ENCODE measurements around the gene ZSWIM3. TPM values are rescaled to one million over a fixed set of nuclear protein-coding genes. Genes with fewer than 3 reads are reported as not detected.

ZSWIM3 gene
- total and polyA plus RNA-seq, 2 of the 13 experiments (the other 11 are each of a cell fraction or from before 2014, with no cell fraction given): 5.2 to 5.8 TPM

DNA sequence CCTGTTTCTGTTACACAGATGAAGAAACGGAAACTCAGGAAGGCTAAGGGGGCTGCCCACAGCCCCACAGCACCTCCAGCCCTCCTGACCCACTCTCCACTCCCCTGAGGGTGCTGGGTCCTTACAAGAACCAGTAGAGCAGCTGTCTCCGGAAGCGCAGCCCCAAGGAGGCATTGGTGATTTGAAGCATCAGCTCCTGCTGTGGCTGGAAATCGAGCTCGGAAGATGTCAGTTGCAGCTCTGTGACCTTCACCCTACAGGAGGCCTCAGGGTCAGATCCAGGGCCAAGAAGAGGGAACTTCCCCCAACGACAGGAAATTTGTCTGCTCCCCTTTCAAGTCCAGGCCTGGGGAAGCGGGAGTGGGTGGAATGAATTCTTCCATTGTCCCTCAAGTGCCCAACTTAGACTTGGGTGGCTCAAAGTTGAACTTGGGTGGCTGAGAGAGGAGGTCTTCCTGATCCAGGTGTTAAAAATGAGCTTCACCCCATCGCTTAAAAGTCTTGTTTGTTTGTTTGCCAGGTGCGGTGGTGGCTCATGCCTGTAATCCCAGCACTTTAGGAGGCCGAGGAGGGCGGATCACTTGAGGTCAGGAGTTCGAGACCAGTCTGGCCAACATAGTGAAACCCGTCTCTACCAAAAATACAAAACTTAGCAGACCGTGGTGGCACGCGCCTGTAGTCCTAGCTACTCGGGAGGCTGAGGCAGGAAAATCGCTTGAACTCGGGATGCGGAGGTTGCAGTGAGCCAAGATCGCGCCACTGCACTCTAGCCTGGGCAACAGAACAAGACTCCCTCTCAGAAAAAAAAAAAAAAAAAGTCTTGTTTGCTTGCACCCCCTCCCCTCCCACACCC is 52.6 kb downstream of the ZSWIM3 start (continued):
- peak; percentile 57 for TF ChIP-seq NR2C2 (CRISPR knock-in tag; IDR thresholded peaks at IDR 0.05; ENCODE audit: borderline replicate concordance)
- 0 out of 2 replicates have a peak, but pooled peaks have one; percentile 48 for TF ChIP-seq ZNF616 (CRISPR knock-in tag; IDR thresholded peaks at IDR 0.05; ENCODE audit: low read depth)
- TF ChIP-seq THAP11 (CRISPR knock-in tag; IDR thresholded peaks at IDR 0.05): peak; percentile 27; the same call in 1 of the 2 replicates
- no peak; the same call in 1 of the 2 replicates for TF ChIP-seq TP53 (CRISPR knock-in tag; conservative IDR thresholded peaks at IDR 0.05)
- TF ChIP-seq ZNF776 (CRISPR knock-in tag; IDR thresholded peaks at IDR 0.05): 0 out of 2 replicates have a peak, but pooled peaks have one; percentile 20
- TF ChIP-seq, protein P1, sequence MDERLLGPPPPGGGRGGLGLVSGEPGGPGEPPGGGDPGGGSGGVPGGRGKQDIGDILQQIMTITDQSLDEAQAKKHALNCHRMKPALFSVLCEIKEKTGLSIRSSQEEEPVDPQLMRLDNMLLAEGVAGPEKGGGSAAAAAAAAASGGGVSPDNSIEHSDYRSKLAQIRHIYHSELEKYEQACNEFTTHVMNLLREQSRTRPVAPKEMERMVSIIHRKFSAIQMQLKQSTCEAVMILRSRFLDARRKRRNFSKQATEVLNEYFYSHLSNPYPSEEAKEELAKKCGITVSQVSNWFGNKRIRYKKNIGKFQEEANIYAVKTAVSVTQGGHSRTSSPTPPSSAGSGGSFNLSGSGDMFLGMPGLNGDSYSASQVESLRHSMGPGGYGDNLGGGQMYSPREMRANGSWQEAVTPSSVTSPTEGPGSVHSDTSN (CRISPR knock-in tag; IDR thresholded peaks at IDR 0.05): no peak
- TF ChIP-seq, protein P2, sequence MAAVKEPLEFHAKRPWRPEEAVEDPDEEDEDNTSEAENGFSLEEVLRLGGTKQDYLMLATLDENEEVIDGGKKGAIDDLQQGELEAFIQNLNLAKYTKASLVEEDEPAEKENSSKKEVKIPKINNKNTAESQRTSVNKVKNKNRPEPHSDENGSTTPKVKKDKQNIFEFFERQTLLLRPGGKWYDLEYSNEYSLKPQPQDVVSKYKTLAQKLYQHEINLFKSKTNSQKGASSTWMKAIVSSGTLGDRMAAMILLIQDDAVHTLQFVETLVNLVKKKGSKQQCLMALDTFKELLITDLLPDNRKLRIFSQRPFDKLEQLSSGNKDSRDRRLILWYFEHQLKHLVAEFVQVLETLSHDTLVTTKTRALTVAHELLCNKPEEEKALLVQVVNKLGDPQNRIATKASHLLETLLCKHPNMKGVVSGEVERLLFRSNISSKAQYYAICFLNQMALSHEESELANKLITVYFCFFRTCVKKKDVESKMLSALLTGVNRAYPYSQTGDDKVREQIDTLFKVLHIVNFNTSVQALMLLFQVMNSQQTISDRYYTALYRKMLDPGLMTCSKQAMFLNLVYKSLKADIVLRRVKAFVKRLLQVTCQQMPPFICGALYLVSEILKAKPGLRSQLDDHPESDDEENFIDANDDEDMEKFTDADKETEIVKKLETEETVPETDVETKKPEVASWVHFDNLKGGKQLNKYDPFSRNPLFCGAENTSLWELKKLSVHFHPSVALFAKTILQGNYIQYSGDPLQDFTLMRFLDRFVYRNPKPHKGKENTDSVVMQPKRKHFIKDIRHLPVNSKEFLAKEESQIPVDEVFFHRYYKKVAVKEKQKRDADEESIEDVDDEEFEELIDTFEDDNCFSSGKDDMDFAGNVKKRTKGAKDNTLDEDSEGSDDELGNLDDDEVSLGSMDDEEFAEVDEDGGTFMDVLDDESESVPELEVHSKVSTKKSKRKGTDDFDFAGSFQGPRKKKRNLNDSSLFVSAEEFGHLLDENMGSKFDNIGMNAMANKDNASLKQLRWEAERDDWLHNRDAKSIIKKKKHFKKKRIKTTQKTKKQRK (IDR thresholded peaks at IDR 0.05; ENCODE audit: low read length): no peak
- TF ChIP-seq, protein P3, sequence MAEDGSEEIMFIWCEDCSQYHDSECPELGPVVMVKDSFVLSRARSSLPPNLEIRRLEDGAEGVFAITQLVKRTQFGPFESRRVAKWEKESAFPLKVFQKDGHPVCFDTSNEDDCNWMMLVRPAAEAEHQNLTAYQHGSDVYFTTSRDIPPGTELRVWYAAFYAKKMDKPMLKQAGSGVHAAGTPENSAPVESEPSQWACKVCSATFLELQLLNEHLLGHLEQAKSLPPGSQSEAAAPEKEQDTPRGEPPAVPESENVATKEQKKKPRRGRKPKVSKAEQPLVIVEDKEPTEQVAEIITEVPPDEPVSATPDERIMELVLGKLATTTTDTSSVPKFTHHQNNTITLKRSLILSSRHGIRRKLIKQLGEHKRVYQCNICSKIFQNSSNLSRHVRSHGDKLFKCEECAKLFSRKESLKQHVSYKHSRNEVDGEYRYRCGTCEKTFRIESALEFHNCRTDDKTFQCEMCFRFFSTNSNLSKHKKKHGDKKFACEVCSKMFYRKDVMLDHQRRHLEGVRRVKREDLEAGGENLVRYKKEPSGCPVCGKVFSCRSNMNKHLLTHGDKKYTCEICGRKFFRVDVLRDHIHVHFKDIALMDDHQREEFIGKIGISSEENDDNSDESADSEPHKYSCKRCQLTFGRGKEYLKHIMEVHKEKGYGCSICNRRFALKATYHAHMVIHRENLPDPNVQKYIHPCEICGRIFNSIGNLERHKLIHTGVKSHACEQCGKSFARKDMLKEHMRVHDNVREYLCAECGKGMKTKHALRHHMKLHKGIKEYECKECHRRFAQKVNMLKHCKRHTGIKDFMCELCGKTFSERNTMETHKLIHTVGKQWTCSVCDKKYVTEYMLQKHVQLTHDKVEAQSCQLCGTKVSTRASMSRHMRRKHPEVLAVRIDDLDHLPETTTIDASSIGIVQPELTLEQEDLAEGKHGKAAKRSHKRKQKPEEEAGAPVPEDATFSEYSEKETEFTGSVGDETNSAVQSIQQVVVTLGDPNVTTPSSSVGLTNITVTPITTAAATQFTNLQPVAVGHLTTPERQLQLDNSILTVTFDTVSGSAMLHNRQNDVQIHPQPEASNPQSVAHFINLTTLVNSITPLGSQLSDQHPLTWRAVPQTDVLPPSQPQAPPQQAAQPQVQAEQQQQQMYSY (CRISPR knock-in tag; IDR thresholded peaks at IDR 0.05): no peak
- TF ChIP-seq, protein P4, sequence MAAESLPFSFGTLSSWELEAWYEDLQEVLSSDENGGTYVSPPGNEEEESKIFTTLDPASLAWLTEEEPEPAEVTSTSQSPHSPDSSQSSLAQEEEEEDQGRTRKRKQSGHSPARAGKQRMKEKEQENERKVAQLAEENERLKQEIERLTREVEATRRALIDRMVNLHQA (CRISPR knock-in tag; IDR thresholded peaks at IDR 0.05): no peak
- TF ChIP-seq GLI4 (CRISPR knock-in tag; IDR thresholded peaks at IDR 0.05; ENCODE audit: borderline replicate concordance): no peak
- TF ChIP-seq, protein P5, sequence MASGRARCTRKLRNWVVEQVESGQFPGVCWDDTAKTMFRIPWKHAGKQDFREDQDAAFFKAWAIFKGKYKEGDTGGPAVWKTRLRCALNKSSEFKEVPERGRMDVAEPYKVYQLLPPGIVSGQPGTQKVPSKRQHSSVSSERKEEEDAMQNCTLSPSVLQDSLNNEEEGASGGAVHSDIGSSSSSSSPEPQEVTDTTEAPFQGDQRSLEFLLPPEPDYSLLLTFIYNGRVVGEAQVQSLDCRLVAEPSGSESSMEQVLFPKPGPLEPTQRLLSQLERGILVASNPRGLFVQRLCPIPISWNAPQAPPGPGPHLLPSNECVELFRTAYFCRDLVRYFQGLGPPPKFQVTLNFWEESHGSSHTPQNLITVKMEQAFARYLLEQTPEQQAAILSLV (CRISPR knock-in tag; IDR thresholded peaks at IDR 0.05; ENCODE audit: borderline replicate concordance): 0 out of 2 replicates have a peak, but pooled peaks have one; percentile 45
- TF ChIP-seq ZSCAN21 (CRISPR knock-in tag; IDR thresholded peaks at IDR 0.05; ENCODE audit: borderline replicate concordance): 0 out of 2 replicates have a peak, but pooled peaks have one; percentile 45
- no peak for TF ChIP-seq ZFAT (CRISPR knock-in tag; conservative IDR thresholded peaks at IDR 0.05)
- TF ChIP-seq BRD4 (CRISPR knock-in tag; IDR thresholded peaks at IDR 0.05): peak; percentile 44; the same call in 1 of the 2 replicates
- peak; percentile 75 for TF ChIP-seq ELF3 (CRISPR knock-in tag; IDR thresholded peaks at IDR 0.05)
- TF ChIP-seq, protein P6, sequence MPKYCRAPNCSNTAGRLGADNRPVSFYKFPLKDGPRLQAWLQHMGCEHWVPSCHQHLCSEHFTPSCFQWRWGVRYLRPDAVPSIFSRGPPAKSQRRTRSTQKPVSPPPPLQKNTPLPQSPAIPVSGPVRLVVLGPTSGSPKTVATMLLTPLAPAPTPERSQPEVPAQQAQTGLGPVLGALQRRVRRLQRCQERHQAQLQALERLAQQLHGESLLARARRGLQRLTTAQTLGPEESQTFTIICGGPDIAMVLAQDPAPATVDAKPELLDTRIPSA (CRISPR knock-in tag; IDR thresholded peaks at IDR 0.05; ENCODE audit: borderline replicate concordance): no peak
- 0 out of 2 replicates have a peak, but pooled peaks have one; percentile 19 for TF ChIP-seq NAIF1 (CRISPR knock-in tag; IDR thresholded peaks at IDR 0.05; ENCODE audit: borderline replicate concordance)

Data from HepG2 (cell line).